K562 (cell line): ENCODE data around the gene BGLAP. TPM values are rescaled to one million over a fixed set of nuclear protein-coding genes. Genes with fewer than 3 reads are reported as not detected.

Experiments used
- ATAC-seq: fragments of 200-7000 bp; cut with Tn5 transposase; 3 replicates; pipeline ENCODE4 v1.9.1; 2020; ENCODE audit warnings: moderate library complexity
- BruUV-seq: library from RNA; stranded (reverse); fragments of 400-500 nt; replicated peaks from 2 replicates; lab custom pipeline; 2021; lab: Mats Ljungman, UMichigan
- CTCF ChIA-PET: fragments of 300-600 bp; formaldehyde crosslinking; extraction: SDS; loops from one replicate; lab custom pipeline; 2021; ENCODE audit warnings: low intra/inter-chr PET ratio; lab: Yijun Ruan, JAX
- POLR2A ChIA-PET: fragments of 300-600, 350-650 bp; sonication (Branson Sonifier 250); formaldehyde crosslinking; extraction: SDS; loops from one replicate; lab custom pipeline; 2021; ENCODE audit warnings: antibody characterized with exemption, inconsistent platforms; lab: Yijun Ruan, JAX
- DNase-seq, 4 experiments: peaks; one replicate each; pipeline versions ENCODE4 v3.0.0 to v3.0.0-alpha.2; 2011 to 2018; ENCODE audit warnings: low spot score in 3 of 4, mixed read lengths in 3 of 4; ENCODE audit errors: extremely low read depth in 1 of 4
- FAIRE-seq: peaks from 2 replicates; lab custom pipeline; 2011; peaks lifted over from hg19 to GRCh38; lab: Jason Lieb, UNC
- H2AFZ ChIP-seq: 2 replicates; pipeline ENCODE4 v1.6.0; 2011; ENCODE audit warnings: low read depth, low read length, control low read depth, inconsistent platforms
- H3K27ac ChIP-seq: fragments of 200-600 bp; 3 replicates; pipeline ENCODE4 v1.8.0; 2011; ENCODE audit warnings: low read depth, mild to moderate bottlenecking, control low read depth, inconsistent platforms, low read length, moderate library complexity, mixed read lengths; ENCODE audit errors: extremely low read depth
- H3K27me3 ChIP-seq, 2 experiments: fragments of 300-600 bp in 1 of 2; 2 replicates in 1 of 2; 3 replicates in 1 of 2; pipeline versions ENCODE4 v1.6.0 to v1.8.0; 2011; ENCODE audit warnings: inconsistent platforms in 2 of 2, low read length in 2 of 2, mild to moderate bottlenecking in 1 of 2, mixed read lengths in 1 of 2, moderate library complexity in 1 of 2; ENCODE audit not compliant: control insufficient read depth in 2 of 2, insufficient read depth in 2 of 2
- H3K36me3 ChIP-seq: fragments of 300-600 bp; 3 replicates; pipeline ENCODE4 v1.8.0; 2011; ENCODE audit warnings: mild to moderate bottlenecking, low read length, inconsistent platforms; ENCODE audit not compliant: control insufficient read depth, insufficient read depth
- H3K4me1 ChIP-seq, 2 experiments: fragments of 200-600 bp in 1 of 2; replicated peaks in 1 of 2; 2 replicates in 1 of 2; 3 replicates in 1 of 2; pipeline versions ENCODE4 v1.5.1 to v1.8.0; 2011; ENCODE audit warnings: inconsistent platforms in 2 of 2, low read length in 2 of 2, mild to moderate bottlenecking in 1 of 2, mixed read lengths in 1 of 2, moderate library complexity in 1 of 2; ENCODE audit not compliant: control insufficient read depth in 2 of 2, insufficient read depth in 2 of 2
- H3K4me2 ChIP-seq: 2 replicates; pipeline ENCODE4 v1.6.1; 2011; ENCODE audit warnings: low read length, control low read depth, inconsistent platforms, mixed read lengths; ENCODE audit not compliant: insufficient read depth
- H3K4me3 ChIP-seq: fragments of 200-600 bp; sonication (generic), shearing (Covaris generic); 2 replicates; pipeline ENCODE4 v1.5.1; 2016; ENCODE audit warnings: control low read depth, inconsistent platforms
- H3K79me2 ChIP-seq: fragments of 200-600 bp; 3 replicates; pipeline ENCODE4 v1.8.0; 2011; ENCODE audit warnings: low read length, inconsistent platforms; ENCODE audit not compliant: control insufficient read depth, insufficient read depth
- H3K9ac ChIP-seq, 2 experiments: 2 replicates each; pipeline versions ENCODE4 v1.6.0 to v1.6.1; 2011; ENCODE audit warnings: low read depth in 2 of 2, low read length in 2 of 2, control low read depth in 1 of 2, inconsistent platforms in 1 of 2, mild to moderate bottlenecking in 1 of 2, mixed read lengths in 1 of 2; ENCODE audit not compliant: insufficient read depth in 1 of 2
- H3K9me1 ChIP-seq: one replicate; pipeline ENCODE4 v1.6.0; 2011; ENCODE audit warnings: inconsistent platforms, mild to moderate bottlenecking, low read length, moderate library complexity; ENCODE audit not compliant: control insufficient read depth, insufficient read depth
- H3K9me3 ChIP-seq: replicated peaks from 2 replicates; pipeline ENCODE4 v1.5.1; 2011; ENCODE audit warnings: low read depth, low read length, inconsistent platforms; ENCODE audit not compliant: control insufficient read depth, insufficient read depth
- H4K20me1 ChIP-seq: replicated peaks from 2 replicates; pipeline ENCODE4 v1.6.1; 2011; ENCODE audit warnings: low read length, inconsistent platforms, mixed read lengths; ENCODE audit not compliant: control insufficient read depth, insufficient read depth
- BCL6 ChIP-seq: fragments of 250-450 bp; sonication (Bioruptor Pico); IDR thresholded peaks from 2 replicates; pipeline ENCODE4 v1.4.0; 2020
- CBX5 ChIP-seq: IDR thresholded peaks from 2 replicates; pipeline ENCODE4 v1.6.1; 2014; ENCODE audit warnings: low read depth, borderline replicate concordance
- CREBBP ChIP-seq: IDR thresholded peaks from one replicate; pipeline ENCODE4 v1.6.1; 2012; ENCODE audit warnings: low read depth, mild to moderate bottlenecking, control low read depth, inconsistent platforms, low read length
- HCFC1 ChIP-seq: IDR thresholded peaks from 2 replicates; pipeline ENCODE4 v1.6.1; 2012; ENCODE audit warnings: low read depth, low read length, improper control_type of control experiment
- KDM5B ChIP-seq: fragments of 200-600 bp; sonication (generic); IDR thresholded peaks from 2 replicates; pipeline ENCODE4 v1.6.1; 2012; ENCODE audit warnings: low read depth, mild to moderate bottlenecking, moderate library complexity, low read length, control low read depth, inconsistent platforms; ENCODE audit not compliant: insufficient replicate concordance
- MCM7 ChIP-seq, 2 experiments: fragments of 450-650 bp; IDR thresholded peaks; 2 replicates each; pipeline ENCODE4 v1.6.1; 2016 to 2018
- PHF8 ChIP-seq: fragments of 200-600 bp; sonication (generic); IDR thresholded peaks from 2 replicates; pipeline ENCODE4 v1.6.1; 2012; ENCODE audit warnings: mixed run types, mild to moderate bottlenecking, inconsistent platforms, low read length, moderate library complexity, borderline replicate concordance
- POLR2G ChIP-seq: fragments of 200-400 bp; formaldehyde crosslinking; IDR thresholded peaks from 2 replicates; pipeline ENCODE4 v1.6.1; 2017; ENCODE audit warnings: low read depth, mild to moderate bottlenecking, antibody characterized with exemption, low read length, moderate library complexity
- RUNX1 ChIP-seq: sonication (generic); IDR thresholded peaks from 2 replicates; pipeline ENCODE4 v1.6.1; 2016; ENCODE audit warnings: antibody characterized with exemption, low read depth
- SNIP1 ChIP-seq: fragments of 450-650 bp; IDR thresholded peaks from 2 replicates; pipeline ENCODE4 v1.7.1; 2017; ENCODE audit warnings: low read depth, mild to moderate bottlenecking
- TAF7 ChIP-seq: fragments of 450-650 bp; IDR thresholded peaks from 2 replicates; pipeline ENCODE4 v1.6.1; 2016; ENCODE audit warnings: missing genetic modification characterization, missing compliant biosample characterization
- ZFX ChIP-seq: sonication (generic); formaldehyde crosslinking; IDR thresholded peaks from 2 replicates; pipeline ENCODE4 v1.8.0; 2022; ENCODE audit warnings: mild to moderate bottlenecking, missing genetic modification reagents, moderate library complexity
- ZNF79 ChIP-seq: fragments of 250-450 bp; sonication (Bioruptor Pico); IDR thresholded peaks from 2 replicates; pipeline ENCODE4 v1.4.0; 2020; ENCODE audit warnings: low read depth, mild to moderate bottlenecking, moderate library complexity
- WGBS: fragments of 100-300 bp; shearing (Covaris generic); methylation state at CpG from one replicate; pipeline ENCODE4 v1.1.6; 2016; ENCODE audit warnings: low coverage, mixed read lengths; ENCODE audit not compliant: insufficient coverage; ENCODE audit errors: missing lambda C conversion rate; 5-methylcytosine and 5-hydroxymethylcytosine counted together
- in situ Hi-C: fragments of 300-500 bp; cut with MboI; formaldehyde crosslinking; loops from 4 replicates; pipeline ENCODE4 v1.15.0; 2018; ENCODE audit warnings: inconsistent platforms, mixed read lengths
- intact Hi-C: fragments of 100-400 bp; cut with micrococcal nuclease; formaldehyde crosslinking; loops from 2 replicates; pipeline ENCODE4 v1.14.2; 2022
- polyA plus RNA-seq, 8 experiments: library from polyadenylated mRNA; depleted of rRNA in 4 of 8; stranded (reverse) in 5 of 8; unstranded in 3 of 8; fragments of >200 nt; fragmentation: Nextera tagmentation in 2 of 8; fragmentation: Illumina TruSeq in 1 of 8; extraction: Ambion mirVana in 2 of 8; extraction: Trizol in 1 of 8; gene quantifications; 2 replicates each; pipeline versions ENCODE4 v1.2.1 to v1.2.3, GENCODE V29; 2011 to 2014; ENCODE audit warnings: inconsistent platforms in 1 of 8, missing spikeins in 1 of 8
- total RNA-seq, 7 experiments: library from RNA; depleted of rRNA in 6 of 7; stranded (reverse); fragments of >200 nt in 6 of 7; fragmentation: Illumina TruSeq in 2 of 7; extraction: Trizol in 2 of 7; gene quantifications; 2 replicates each; pipeline versions ENCODE4 v1.2.1 to v1.2.3, GENCODE V29; 2011 to 2021; ENCODE audit warnings: low replicate concordance in 1 of 7
- TF ChIP-seq, protein P1 (sequence below): sonication (generic); formaldehyde crosslinking; IDR thresholded peaks from 2 replicates; pipeline ENCODE4 v1.9.0; 2022; ENCODE audit warnings: mild to moderate bottlenecking, missing genetic modification reagents
- TF ChIP-seq, protein P2 (sequence below): fragments of 250-450 bp; sonication (Bioruptor Pico); IDR thresholded peaks from 2 replicates; pipeline ENCODE4 v1.5.0; 2020; ENCODE audit warnings: mild to moderate bottlenecking, borderline replicate concordance
- TF ChIP-seq, protein P3 (sequence below): fragments of 450-650 bp; IDR thresholded peaks from 2 replicates; pipeline ENCODE4 v1.7.0; 2016; ENCODE audit warnings: borderline replicate concordance

BGLAP gene
- total and polyA plus RNA-seq, 9 of the 15 experiments (the other 6 are each of a cell fraction or from before 2014, with no cell fraction given), result 0.15 to 1.4 (median 0.28) TPM; not detected in 3

DNA sequence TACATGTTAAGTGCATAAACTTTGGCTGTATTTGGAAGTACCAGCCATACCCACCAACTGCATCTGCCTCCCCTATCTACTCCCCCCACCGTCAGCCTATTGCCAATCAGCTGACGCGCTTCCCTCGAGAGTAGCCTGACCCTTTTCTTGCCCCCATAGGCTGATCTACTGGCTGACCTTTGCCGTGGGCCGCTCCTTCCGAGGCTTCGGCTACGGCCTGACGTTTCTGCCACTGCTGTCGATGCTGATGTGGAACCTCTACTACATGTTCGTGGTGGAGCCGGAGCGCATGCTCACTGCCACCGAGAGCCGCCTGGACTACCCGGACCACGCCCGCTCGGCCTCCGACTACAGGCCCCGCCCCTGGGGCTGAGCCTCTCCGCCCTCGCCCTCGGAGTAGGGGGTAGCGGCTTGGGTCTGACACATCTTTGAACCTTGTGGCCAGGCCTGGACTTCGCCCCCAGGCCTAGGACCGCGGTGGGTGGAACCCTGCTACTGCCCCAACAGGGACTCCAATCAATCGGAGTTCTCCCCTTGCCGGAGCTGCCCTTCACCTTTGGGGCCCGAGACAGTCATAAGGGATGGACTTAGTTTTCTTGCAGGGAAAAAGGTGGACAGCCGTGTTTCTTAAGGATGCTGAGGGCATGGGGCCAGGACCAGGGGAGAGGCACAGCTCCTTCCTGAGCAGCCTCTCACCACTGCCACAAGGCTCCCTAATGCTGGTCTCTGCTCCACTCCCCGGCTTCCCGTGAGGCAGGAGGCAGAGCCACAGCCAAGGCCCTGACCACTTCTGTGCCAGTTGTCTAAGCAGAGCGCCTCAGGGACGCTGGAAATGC lies 49.5 kb downstream of the BGLAP start:
- no peaks in the 10 kb centered on the region for H3K9me3 ChIP-seq
- H3K36me3 ChIP-seq, result peaks cover 24% of the 10 kb centered on the region; the same call in 2 of the 3 replicates
- in situ Hi-C loops, result no loop called here
- CTCF ChIA-PET, result no interaction called here
- no peak overlapping the region for H3K4me3 ChIP-seq
- H3K9ac ChIP-seq, result peak overlapping the region in 1 of 2 experiments; percentile 45; a peak in 1 of 4 replicates
- peaks cover 7 to 15% of the 10 kb centered on the region in 2 experiments; a peak in 4 of 5 replicates for H3K4me1 ChIP-seq
- H3K27me3 ChIP-seq, result no peaks in the 10 kb centered on the region
- no TSS peak for BruUV-seq
- peak; percentile 42 to 72 (median 56) for DNase-seq
- no peaks in the 10 kb centered on the region for H4K20me1 ChIP-seq
- no peak overlapping the region for H2AFZ ChIP-seq
- peak; percentile 78 for ATAC-seq
- no peaks in the 10 kb centered on the region for H3K79me2 ChIP-seq
- no peak overlapping the region for H3K4me2 ChIP-seq
- no peak for FAIRE-seq
- H3K9me1 ChIP-seq, result no peaks in the 10 kb centered on the region
- WGBS, result 81% methylated on average over 36 of the region's 37 CpGs
- no peak overlapping the region for H3K27ac ChIP-seq
- POLR2A ChIA-PET, result interaction anchor here (1.0 kb wide), 1 partner anchor 8 kb away, joined by 5 read pairs; the partner anchor contains the start of gene SMG5
- intact Hi-C loops, result no loop called here
- peak; percentile 39 for TF ChIP-seq ZFX (CRISPR knock-in tag)
- no peak for TF ChIP-seq RUNX1
- TF ChIP-seq KDM5B, result peak; percentile 86
- TF ChIP-seq HCFC1, result no peak
- TF ChIP-seq MCM7 (IDR thresholded peaks at IDR 0.05), result no peak
- no peak for TF ChIP-seq SNIP1
- no peak for TF ChIP-seq BCL6
- TF ChIP-seq, protein P1, sequence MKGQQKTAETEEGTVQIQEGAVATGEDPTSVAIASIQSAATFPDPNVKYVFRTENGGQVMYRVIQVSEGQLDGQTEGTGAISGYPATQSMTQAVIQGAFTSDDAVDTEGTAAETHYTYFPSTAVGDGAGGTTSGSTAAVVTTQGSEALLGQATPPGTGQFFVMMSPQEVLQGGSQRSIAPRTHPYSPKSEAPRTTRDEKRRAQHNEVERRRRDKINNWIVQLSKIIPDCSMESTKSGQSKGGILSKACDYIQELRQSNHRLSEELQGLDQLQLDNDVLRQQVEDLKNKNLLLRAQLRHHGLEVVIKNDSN (CRISPR knock-in tag), result 0 out of 2 replicates have a peak, but pooled peaks have one; percentile 28
- TF ChIP-seq ZNF79, result no peak
- TF ChIP-seq CREBBP, result no peak
- TF ChIP-seq CBX5, result no peak
- TF ChIP-seq PHF8, result peak; percentile 69; the same call in 1 of the 2 replicates
- TF ChIP-seq, protein P2, sequence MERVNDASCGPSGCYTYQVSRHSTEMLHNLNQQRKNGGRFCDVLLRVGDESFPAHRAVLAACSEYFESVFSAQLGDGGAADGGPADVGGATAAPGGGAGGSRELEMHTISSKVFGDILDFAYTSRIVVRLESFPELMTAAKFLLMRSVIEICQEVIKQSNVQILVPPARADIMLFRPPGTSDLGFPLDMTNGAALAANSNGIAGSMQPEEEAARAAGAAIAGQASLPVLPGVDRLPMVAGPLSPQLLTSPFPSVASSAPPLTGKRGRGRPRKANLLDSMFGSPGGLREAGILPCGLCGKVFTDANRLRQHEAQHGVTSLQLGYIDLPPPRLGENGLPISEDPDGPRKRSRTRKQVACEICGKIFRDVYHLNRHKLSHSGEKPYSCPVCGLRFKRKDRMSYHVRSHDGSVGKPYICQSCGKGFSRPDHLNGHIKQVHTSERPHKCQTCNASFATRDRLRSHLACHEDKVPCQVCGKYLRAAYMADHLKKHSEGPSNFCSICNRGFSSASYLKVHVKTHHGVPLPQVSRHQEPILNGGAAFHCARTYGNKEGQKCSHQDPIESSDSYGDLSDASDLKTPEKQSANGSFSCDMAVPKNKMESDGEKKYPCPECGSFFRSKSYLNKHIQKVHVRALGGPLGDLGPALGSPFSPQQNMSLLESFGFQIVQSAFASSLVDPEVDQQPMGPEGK (CRISPR knock-in tag), result no peak
- TF ChIP-seq TAF7 (tag), result no peak
- peak; percentile 56 for TF ChIP-seq POLR2G
- TF ChIP-seq, protein P3, sequence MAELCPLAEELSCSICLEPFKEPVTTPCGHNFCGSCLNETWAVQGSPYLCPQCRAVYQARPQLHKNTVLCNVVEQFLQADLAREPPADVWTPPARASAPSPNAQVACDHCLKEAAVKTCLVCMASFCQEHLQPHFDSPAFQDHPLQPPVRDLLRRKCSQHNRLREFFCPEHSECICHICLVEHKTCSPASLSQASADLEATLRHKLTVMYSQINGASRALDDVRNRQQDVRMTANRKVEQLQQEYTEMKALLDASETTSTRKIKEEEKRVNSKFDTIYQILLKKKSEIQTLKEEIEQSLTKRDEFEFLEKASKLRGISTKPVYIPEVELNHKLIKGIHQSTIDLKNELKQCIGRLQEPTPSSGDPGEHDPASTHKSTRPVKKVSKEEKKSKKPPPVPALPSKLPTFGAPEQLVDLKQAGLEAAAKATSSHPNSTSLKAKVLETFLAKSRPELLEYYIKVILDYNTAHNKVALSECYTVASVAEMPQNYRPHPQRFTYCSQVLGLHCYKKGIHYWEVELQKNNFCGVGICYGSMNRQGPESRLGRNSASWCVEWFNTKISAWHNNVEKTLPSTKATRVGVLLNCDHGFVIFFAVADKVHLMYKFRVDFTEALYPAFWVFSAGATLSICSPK, result no peak
